AG08396 (cell line): ENCODE measurements around the gene GPR37.

Experiments
- DNase-seq: peaks from one replicate; pipeline ENCODE4 v3.0.0; 2012; ENCODE audit warnings: low spot score, mixed read lengths

GPR37 gene

DNA sequence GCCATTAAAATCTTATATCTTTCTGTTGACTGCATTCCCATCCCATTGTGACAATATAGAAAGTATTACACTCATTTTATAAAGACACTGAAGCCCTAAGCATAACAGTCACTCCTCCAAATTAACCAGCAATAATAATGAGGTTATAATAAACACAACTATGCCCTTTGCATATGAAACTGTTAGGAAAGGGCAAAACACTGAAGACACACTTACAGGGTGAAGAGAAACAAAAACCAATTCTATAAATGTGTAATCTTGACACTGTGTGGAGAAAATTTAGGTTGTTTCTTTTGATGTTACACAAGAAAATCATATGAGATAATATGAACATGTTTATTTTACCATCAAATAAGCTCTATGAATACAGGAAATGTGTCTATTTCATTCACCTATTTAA lies 14.0 kb upstream of the GPR37 start:
- no peak for DNase-seq

DNA sequence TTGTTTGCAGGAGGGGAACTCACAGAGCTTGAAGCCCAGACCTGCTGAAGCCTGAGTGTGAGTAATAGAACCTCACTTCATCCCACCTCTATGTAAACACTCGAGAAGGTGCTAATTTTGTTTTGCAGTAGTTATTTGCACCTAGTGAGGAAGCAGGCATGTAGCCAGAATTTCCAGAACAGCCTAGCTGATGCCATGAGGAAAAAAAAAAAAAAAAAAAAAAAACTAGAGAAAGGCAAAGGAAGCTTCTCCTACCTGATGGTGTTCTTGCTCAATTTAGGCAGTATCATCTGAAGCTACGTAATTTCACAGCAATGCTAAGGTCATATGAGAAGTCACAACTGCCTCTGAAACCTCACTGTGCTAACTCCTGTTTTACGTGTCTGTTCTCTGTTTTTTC lies 13.6 kb upstream of the GPR37 start:
- no peak for DNase-seq

GRCh38 chr7:124777268-124777667 lies 11.7 kb upstream of the GPR37 start:
- no peak for DNase-seq

DNA sequence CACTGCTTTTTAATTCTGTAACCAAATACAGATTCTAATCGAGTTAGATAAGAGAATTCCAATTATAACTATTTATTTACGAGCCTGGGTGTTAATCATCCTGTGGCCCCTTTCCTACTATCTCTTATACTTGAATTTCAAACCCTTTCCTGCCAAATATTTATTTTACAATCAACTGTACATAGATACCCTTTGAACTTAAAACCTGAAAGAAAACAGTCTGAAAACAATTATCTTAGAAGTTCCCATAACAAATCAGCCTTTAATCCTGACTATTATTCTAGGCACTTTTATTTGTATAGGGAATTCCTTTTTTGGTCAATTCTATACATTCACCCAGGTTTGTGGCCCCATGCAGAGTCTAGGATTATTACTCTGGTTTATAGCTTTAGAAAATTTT lies 10.6 kb upstream of the GPR37 start:
- DNase-seq: no peak

DNA sequence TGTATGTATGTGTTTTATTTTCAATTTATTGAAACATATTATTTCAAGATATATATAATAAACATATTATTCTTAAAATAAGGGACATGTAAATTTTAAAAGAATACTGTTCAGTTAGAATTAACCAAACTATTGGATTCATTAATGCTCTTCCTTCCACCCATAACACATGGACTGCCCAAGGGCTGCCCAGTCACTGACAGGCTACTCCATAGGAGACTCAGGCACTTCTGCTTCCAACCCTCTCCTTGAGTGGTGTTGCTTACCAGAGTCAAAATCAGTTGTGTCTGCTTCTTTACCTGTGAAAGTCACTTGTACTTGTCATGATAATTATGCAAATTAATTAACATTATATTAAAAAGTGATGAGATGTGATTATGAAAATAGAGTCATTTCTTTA lies 9.8 kb upstream of the GPR37 start:
- DNase-seq: no peak

- DNase-seq: no peak
Observed at GRCh38 chr7:124773938-124774337, 8.3 kb upstream of the GPR37 start.

GRCh38 chr7:124773339-124773738 lies 7.7 kb upstream of the GPR37 start:
- DNase-seq: no peak

GRCh38 chr7:124769136-124769535 lies 3.5 kb upstream of the GPR37 start:
- DNase-seq: no peak

- no peak for DNase-seq
Observed at GRCh38 chr7:124768525-124768924, 2.9 kb upstream of the GPR37 start.

- DNase-seq: peak; percentile 55
Observed at GRCh38 chr7:124764847-124765400, 668 bp downstream of the GPR37 start.

- peak; percentile 13 for DNase-seq
Observed at GRCh38 chr7:124764051-124764846, 1.3 kb downstream of the GPR37 start.

DNA sequence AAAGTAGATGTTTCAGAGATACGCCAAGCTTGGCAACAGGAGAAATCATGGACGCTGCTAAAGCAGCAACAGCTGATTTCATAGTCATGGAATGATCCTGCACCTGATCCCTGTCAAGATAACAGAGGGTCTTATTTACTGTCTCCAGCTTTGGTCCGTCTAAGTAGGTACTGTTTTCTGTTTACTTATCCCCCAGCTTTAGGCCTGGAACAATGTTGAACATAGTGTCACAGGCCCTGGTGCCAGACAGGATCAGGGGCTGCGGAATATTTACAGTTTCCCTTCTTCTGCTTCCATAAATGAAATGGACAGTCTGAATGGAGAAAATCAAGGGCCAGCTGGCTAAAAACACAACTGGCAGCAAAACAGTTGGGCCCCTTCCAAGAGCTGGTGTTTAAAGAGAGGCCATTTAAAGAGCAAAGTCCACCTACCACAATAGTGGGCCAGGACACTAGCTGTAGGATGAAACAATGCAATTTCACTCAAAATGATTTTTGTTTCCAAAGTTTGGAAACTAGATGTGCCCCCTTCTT lies 2.9 kb downstream of the GPR37 start:
- peak; percentile 12 for DNase-seq

DNA sequence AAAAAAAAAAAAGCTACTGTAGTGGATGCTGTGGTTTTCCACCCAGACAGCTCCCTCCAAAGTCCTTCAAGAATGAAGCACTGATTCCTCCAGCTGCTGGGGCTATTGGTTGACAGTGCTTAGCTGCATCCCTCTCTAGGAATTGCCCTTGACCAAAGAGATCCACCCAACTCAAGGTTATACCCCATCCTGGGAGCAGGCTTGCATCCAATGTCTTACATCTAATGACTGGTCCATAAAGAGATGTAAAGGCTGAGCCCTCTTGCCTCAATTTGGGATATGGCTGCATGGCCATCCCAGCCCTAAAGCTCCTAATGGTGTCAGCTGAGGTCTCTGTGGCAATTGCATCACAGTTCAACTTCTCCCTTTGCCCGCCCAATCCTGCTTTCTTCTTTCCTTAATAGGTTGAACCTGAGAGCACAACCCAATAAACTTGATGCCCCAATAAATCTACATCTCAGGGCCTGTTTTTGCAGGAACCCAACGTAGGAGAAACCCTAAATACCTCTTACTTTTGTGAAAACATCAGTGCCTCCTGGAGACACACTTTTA lies 4.4 kb downstream of the GPR37 start:
- DNase-seq: no peak

GRCh38 chr7:124758327-124758726 lies 7.3 kb downstream of the GPR37 start:
- DNase-seq: no peak

- no peak for DNase-seq
Observed at GRCh38 chr7:124754576-124755268, 10.9 kb downstream of the GPR37 start.

- peak; percentile 45 for DNase-seq
Observed at GRCh38 chr7:124752310-124752709, 13.3 kb downstream of the GPR37 start.

DNA sequence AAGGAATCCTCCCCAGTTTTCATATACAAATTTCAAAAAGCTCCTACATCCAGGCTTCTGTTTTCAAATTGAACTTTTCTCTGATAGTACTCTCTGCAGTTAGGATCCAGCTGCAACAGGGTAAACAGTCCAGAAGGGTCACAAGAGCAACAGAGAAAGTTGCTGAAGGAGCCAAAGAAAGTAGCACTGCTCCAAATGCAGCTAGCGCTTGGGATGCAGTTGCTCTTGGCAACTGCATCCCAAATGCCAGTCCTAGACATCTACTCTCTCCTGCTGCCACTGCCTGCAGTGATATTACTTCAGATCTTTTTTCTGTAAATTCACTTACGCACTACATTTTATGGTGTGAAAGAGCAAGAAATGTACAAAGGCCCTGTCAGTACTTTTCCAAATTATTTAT lies 14.6 kb downstream of the GPR37 start:
- DNase-seq: no peak

DNA sequence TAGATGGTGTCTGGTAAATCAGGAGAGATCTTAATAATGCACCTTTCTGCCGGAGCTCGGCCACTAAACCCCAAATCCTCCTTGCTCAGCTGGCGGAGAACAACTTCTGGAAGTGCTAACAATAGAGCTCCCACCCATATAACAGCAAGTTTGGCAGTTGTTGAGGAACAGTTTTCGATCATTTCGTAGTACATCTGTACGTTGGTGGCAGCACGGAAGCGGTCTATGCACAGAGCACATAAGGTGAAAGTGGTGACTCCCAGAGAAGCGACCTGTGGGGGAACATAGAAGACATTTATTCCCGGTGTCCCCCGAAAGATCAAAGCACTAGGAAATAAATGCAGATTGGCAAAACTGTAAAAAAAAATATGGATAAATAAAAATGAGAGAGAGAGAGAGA lies 18.5 kb downstream of the GPR37 start:
- no peak for DNase-seq

DNA sequence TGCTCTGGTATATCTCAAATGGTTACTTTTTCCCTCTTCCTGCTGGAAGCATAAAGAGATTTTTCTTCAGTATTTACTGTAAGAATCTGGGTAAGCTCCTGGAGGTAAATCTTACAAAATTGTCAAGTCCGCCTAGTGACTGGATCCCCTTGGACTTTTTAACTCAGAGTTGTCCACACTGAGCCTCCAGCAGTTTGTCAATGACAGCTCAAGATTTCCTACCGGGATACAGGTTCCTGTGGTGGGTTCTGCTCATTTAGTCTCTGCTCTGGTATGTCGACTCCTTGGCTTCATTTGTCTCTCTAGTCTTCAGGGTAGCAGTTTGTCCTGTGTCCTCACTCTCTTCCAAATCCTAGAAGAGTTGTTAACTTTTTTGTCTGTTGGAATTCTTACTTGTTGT lies 27.0 kb downstream of the GPR37 start:
- DNase-seq: no peak

GRCh38 chr7:124737760-124738300 lies 27.8 kb downstream of the GPR37 start:
- DNase-seq: no peak

GRCh38 chr7:124728610-124729009 lies 37.0 kb downstream of the GPR37 start:
- no peak for DNase-seq

DNA sequence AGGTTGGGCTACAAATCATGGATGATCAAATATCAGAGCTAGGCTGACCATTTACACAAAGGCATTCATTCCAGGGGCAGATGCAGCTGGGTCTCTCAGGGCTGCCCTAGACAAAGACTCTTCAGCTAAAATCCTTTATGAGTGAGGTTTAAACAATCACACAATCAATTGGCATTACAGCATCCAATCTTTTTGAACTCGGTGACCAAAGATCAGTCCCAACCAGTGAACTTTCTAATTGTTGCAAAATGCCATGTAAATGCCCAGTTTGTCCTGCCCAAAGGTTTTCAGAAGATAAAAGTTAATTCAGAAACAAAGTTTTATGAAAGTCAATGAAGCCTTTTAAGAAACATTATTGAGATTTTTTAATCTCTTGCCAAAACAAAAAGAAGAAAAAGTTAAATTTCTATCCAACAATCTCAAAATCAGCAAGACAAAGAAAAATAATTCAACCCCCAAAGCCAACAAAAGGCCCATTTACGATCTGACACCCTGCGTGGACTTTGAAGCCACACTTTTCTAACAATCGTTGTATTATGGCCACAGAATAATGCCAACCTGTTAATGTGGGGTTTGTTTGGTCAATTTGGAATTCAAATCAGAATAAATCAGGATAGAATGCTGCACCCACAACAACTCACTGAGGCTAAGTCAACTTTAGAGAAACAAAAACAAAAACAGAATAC lies 40.9 kb downstream of the GPR37 start:
- no peak for DNase-seq
